LNCaP clone FGC (cell line): ENCODE measurements around the gene XDH.
A peak's percentile ranks its signal among the peaks of the same experiment; 100 is the strongest.

Experiments used
- DNase-seq: peaks from one replicate; pipeline ENCODE4 v3.0.0-alpha.2; 2011; ENCODE audit warnings: low read depth
- H3K4me3 ChIP-seq: 2 replicates; pipeline ENCODE4 v1.5.1; 2011; ENCODE audit warnings: mild to moderate bottlenecking, low read depth, low read length, control low read depth
- CTCF ChIP-seq: IDR thresholded peaks from 2 replicates; pipeline ENCODE4 v1.5.1; 2012; ENCODE audit warnings: mild to moderate bottlenecking; ENCODE audit not compliant: control insufficient read depth, insufficient read depth; ENCODE audit errors: extremely low read depth

The XDH gene

GRCh38 chr2:31406593-31407385, 7.8 kb downstream of the XDH start:
- no peak for TF ChIP-seq CTCF
- no peak overlapping the region for H3K4me3 ChIP-seq
- DNase-seq = no peak

GRCh38 chr2:31404827-31405226, 9.7 kb downstream of the XDH start:
- no peak for TF ChIP-seq CTCF
- H3K4me3 ChIP-seq = no peak overlapping the region
- no peak for DNase-seq

GRCh38 chr2:31404302-31404701, 10.2 kb downstream of the XDH start:
- DNase-seq = no peak
- no peak overlapping the region for H3K4me3 ChIP-seq
- no peak for TF ChIP-seq CTCF

GRCh38 chr2:31402388-31402787, 12.2 kb downstream of the XDH start:
- no peak for TF ChIP-seq CTCF
- no peak overlapping the region for H3K4me3 ChIP-seq
- no peak for DNase-seq

- no peak overlapping the region for H3K4me3 ChIP-seq
- DNase-seq = no peak
- TF ChIP-seq CTCF = no peak
Measured at GRCh38 chr2:31401580-31401979, 13.0 kb downstream of the XDH start.

- TF ChIP-seq CTCF = no peak
- H3K4me3 ChIP-seq = no peak overlapping the region
- no peak for DNase-seq
Measured at GRCh38 chr2:31398881-31399280, 15.7 kb downstream of the XDH start.

GRCh38 chr2:31397094-31397493, 17.4 kb downstream of the XDH start:
- no peak for TF ChIP-seq CTCF
- DNase-seq = peak; percentile 77
- no peak overlapping the region for H3K4me3 ChIP-seq
